AG09309 (cell line): Measurements from ENCODE around the gene GP1BB.
"Not testable (repeated sequence)": the region's sequence is repeated elsewhere in the genome, so short reads cannot be mapped to it uniquely, and the experiment has no call there.

Experiments
- DNase-seq: peaks from one replicate; pipeline ENCODE4 v3.0.0-alpha.2; 2010; ENCODE audit warnings: low read depth
- H3K4me3 ChIP-seq: 2 replicates; pipeline ENCODE4 v1.5.1; 2011; ENCODE audit warnings: mild to moderate bottlenecking, low read depth, low read length, moderate library complexity; ENCODE audit not compliant: control insufficient read depth
- TF ChIP-seq, protein P1 (sequence below): IDR thresholded peaks from 2 replicates; pipeline ENCODE4 v1.5.1; 2011; ENCODE audit warnings: mild to moderate bottlenecking, low read depth, low read length, inconsistent platforms; ENCODE audit not compliant: insufficient read depth, control insufficient read depth; ENCODE audit errors: missing control alignments

Gene GP1BB

DNA sequence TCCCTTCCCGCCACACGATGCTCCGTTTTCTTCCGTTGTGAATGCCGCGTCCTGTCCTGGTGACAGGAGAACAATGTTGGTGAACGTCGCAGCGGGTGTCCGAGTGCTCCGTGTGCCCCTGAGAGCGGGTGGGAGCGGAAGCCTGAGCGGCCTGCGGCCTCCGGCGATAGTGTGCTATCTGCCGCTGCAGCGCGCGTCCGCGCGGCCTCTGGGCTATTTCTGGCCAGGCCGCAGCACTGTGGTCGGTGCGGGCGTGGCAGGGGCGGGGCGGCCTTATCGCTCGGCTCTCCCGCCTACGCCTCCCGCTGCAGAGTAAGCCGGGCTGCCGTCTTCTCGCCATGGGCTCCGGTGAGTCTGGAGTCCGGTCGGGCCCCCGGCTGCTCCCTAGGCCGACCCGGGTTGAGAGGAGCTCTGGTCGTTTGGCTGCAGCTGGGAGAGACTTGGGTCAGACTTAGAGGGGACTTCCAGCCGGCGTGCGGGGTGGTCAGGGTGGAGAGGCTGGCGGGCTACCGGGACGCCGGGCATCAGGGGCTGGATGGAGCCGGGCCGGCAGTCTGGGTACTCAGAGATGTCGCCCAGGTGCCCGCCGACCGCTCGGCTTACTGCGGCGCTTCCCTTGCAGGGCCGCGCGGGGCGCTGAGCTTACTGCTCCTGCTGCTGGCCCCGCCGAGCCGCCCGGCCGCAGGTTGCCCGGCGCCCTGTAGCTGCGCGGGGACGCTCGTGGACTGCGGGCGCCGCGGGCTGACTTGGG is at the start of gene GP1BB:
GP1BB (plus strand) TSS at position 308 of the 751 bp plus-strand sequence; CDS start at position 339, 31 bp downstream.
- TF ChIP-seq, protein P1, sequence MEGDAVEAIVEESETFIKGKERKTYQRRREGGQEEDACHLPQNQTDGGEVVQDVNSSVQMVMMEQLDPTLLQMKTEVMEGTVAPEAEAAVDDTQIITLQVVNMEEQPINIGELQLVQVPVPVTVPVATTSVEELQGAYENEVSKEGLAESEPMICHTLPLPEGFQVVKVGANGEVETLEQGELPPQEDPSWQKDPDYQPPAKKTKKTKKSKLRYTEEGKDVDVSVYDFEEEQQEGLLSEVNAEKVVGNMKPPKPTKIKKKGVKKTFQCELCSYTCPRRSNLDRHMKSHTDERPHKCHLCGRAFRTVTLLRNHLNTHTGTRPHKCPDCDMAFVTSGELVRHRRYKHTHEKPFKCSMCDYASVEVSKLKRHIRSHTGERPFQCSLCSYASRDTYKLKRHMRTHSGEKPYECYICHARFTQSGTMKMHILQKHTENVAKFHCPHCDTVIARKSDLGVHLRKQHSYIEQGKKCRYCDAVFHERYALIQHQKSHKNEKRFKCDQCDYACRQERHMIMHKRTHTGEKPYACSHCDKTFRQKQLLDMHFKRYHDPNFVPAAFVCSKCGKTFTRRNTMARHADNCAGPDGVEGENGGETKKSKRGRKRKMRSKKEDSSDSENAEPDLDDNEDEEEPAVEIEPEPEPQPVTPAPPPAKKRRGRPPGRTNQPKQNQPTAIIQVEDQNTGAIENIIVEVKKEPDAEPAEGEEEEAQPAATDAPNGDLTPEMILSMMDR = no peak
- DNase-seq = no peak
- H3K4me3 ChIP-seq = no peak within 1 kb of the TSS

DNA sequence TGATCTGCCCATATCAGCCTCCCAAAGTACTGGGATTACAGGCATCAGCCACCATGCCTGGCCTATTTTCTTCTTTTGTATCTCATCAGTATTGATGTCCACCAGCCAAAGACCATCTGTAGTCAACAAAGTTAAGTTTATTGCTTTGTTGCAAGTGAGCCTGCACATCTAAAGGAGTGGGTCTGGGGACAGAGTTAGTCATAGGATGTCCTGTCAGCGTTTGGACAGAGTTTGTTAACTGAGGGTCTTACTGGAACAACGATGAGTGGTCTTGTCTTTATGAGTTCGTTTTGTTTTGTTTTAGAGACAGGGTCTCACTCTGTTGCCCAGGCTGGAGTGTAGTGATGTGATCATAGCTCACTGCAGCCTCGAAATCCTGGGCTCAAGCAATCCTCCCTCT is 49.7 kb upstream of the GP1BB start:
- TF ChIP-seq, protein P1 = no peak
- H3K4me3 ChIP-seq = no peak overlapping the region
- DNase-seq = no peak

DNA sequence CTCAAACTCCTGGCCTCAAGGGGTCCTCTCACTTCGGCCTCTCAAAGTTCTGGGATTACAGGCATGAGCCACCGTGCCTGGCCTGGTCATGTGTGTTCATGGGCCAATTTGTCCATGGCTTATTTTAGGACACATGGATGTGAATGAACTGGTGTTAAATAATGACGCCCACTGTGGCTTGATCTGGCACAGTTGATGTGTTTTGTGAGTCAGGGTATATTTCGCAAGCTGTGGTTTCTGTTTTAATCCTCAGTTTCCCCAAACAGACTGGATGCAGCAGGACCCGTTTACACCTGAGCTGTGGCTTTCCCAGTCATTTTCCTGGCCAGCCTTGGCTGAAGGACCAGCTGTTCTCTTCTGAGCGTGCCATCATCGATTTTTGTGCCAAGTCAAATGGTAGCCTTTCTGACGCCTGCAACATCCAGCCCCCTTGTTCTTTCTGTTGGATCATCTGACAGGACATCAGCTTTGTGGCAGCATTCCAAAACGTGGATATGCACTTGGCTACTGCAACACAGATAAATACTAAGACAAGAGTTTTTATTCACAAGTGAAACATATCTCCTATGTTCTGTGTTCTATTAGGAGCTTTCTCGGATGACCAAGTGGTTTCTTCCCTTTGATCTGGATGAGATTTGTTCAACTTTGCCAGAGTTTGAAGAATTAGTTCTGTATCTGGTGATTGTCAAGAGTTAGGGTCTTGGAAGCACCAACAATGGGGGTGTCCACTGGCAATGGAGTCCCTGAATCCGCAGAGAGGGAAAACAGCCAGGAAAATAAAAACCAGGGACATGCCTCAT is 49.0 kb upstream of the GP1BB start:
- H3K4me3 ChIP-seq = no peak overlapping the region
- no peak for DNase-seq
- TF ChIP-seq, protein P1 = no peak

DNA sequence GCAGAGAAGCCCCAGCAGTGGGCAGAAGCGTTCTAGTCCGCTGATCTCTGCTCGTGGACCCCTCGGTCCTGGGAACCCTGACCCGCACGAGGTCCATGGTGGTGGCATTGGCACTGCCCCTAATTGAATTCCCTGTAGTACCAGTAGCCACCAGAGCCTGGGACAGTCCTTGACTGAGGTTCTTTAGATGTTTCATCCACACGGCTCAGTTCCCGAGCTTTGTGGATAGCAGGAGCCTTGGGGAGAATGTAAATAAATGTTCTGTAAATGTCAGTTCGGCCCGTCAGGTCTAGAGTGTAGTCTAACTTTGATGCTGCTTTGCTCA is 48.4 kb upstream of the GP1BB start:
- TF ChIP-seq, protein P1 = no peak
- H3K4me3 ChIP-seq = no peak overlapping the region
- DNase-seq = no peak

DNA sequence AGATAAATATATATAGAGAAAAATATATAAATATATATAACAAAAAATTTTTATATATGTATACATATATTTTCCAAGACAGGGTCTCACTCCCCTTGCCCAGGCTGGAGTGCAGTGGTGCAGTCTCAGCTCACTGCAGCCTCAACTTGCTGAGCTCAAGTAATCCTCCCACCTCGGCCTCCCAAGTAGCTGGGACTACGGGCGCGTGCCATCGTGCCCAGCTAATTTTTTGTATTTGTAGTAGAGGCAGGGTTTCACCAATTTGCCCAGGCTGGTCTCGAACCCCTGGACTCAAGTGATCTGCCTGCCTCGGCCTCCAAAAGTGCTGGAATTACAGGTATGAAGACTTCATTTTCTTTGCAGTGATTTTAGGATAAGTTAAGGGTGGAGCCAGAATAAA is 47.9 kb upstream of the GP1BB start:
- DNase-seq = no peak
- H3K4me3 ChIP-seq = no peak overlapping the region
- TF ChIP-seq, protein P1 = no peak

DNA sequence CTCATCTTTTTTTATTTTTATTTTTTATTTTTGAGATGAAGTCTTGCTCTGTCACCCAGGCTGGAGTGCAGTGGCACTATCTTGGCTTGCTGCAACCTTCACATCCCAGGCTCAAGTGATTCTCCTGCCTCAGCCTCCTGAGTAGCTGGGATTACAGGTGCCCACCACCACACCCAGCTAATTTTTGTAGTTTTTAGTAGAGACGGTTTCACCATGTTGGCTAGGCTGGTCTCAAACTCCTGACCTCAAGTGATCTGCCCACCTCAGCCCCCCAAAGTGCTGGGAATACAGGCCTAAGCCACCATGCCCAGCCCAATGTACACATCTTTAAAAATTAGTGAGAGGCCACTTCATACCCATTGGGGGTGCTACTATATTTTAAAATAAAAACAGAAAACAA is 46.9 kb upstream of the GP1BB start:
- not testable (repeated sequence) for H3K4me3 ChIP-seq, DNase-seq

DNA sequence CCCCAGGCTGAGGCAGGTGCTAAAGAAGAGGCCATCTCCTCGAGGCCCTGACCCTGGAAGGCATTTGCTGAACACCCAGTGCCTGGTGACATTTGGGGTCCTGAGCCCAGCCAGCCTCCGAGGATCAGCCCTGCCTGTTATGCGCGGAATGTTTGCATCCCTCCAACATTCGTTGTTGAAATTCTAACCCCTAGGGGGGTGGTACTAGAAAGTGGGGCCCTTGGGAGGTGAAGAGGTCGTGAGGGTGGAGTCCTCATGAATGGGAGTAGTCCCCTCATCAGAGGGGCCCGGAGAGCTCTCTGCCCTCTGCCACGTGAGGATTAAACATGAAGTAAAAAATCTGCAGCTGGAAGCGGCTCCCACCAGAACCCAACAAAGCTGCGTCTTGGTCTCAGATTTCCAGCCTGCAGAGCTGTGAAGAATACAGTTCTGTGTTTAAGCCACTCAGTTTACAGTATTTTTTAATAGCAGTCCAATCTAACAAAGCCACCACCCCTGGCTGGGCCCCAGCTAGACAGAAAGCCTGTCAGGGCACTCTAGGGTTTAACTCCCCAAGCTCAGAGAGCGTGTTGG is 44.3 kb upstream of the GP1BB start:
- DNase-seq = no peak
- no peak overlapping the region for H3K4me3 ChIP-seq
- TF ChIP-seq, protein P1 = no peak
